Liver (tissue), 10 donors: ENCODE results near the gene POMT2. TPM values are rescaled to one million over a fixed set of nuclear protein-coding genes. Genes with fewer than 3 reads are reported as not detected.

Source experiments
- DNase-seq: peaks from one replicate; pipeline ENCODE4 v3.0.0-alpha.2; 2017; ENCODE audit warnings: low spot score
- H3K27ac ChIP-seq, 2 donors: one replicate each; pipeline ENCODE4 v1.7.0; 2013; ENCODE audit warnings: inconsistent platforms in 2 of 2, low read length in 2 of 2, control low read depth in 1 of 2, low read depth in 1 of 2, mild to moderate bottlenecking in 1 of 2
- H3K27me3 ChIP-seq, 4 donors: one replicate each; pipeline versions ENCODE4 v1.6.1 to v1.7.0; 2013; ENCODE audit warnings: low read length in 3 of 4, inconsistent platforms in 1 of 4, mild to moderate bottlenecking in 1 of 4, moderate library complexity in 1 of 4; ENCODE audit not compliant: control insufficient read depth in 4 of 4, insufficient read depth in 4 of 4
- H3K36me3 ChIP-seq, 4 donors: one replicate each; pipeline versions ENCODE4 v1.6.1 to v1.7.0; 2013; ENCODE audit warnings: low read length in 3 of 4, mild to moderate bottlenecking in 3 of 4, low read depth in 1 of 4, moderate library complexity in 1 of 4; ENCODE audit not compliant: control insufficient read depth in 4 of 4, insufficient read depth in 3 of 4
- H3K4me1 ChIP-seq, 4 donors: one replicate each; pipeline versions ENCODE4 v1.6.1 to v1.7.0; 2013; ENCODE audit warnings: low read length in 3 of 4, mild to moderate bottlenecking in 3 of 4, moderate library complexity in 1 of 4; ENCODE audit not compliant: control insufficient read depth in 4 of 4, insufficient read depth in 4 of 4
- H3K4me3 ChIP-seq, 3 donors: one replicate each; pipeline versions ENCODE4 v1.6.1 to v1.7.0; 2013; ENCODE audit warnings: low read length in 3 of 3, control low read depth in 1 of 3, low read depth in 1 of 3, mild to moderate bottlenecking in 1 of 3
- H3K9ac ChIP-seq, 2 donors: one replicate each; pipeline ENCODE4 v1.7.0; 2013; ENCODE audit warnings: low read length in 2 of 2, mild to moderate bottlenecking in 2 of 2, moderate library complexity in 2 of 2, control low read depth in 1 of 2, low read depth in 1 of 2
- H3K9me3 ChIP-seq, 4 donors: one replicate each; pipeline versions ENCODE4 v1.6.1 to v1.7.0; 2013; ENCODE audit warnings: low read length in 3 of 4; ENCODE audit not compliant: control insufficient read depth in 4 of 4
- CTCF ChIP-seq: fragments of 150-350 bp; IDR thresholded peaks from 2 replicates; pipeline ENCODE4 v1.5.1; 2017; ENCODE audit warnings: improper control_type of control experiment, low read depth, low read length; ENCODE audit not compliant: missing input control
- EGR1 ChIP-seq, 2 donors: IDR thresholded peaks; 2 replicates each; pipeline ENCODE4 v1.6.1; 2016 to 2018; ENCODE audit warnings: antibody characterized with exemption in 2 of 2, low read depth in 2 of 2
- GABPA ChIP-seq, 2 donors: IDR thresholded peaks in 1 of 2; conservative IDR thresholded peaks in 1 of 2; 2 replicates each; pipeline ENCODE4 v1.6.1; 2016; ENCODE audit warnings: antibody characterized with exemption in 2 of 2, mild to moderate bottlenecking in 1 of 2, moderate library complexity in 1 of 2
- JUND ChIP-seq, 2 donors: IDR thresholded peaks; 2 replicates each; pipeline ENCODE4 v1.6.1; 2016; ENCODE audit warnings: antibody characterized with exemption in 2 of 2
- MAX ChIP-seq: IDR thresholded peaks from 2 replicates; pipeline ENCODE4 v1.6.1; 2016; ENCODE audit warnings: antibody characterized with exemption
- RAD21 ChIP-seq, 2 donors: IDR thresholded peaks; 2 replicates each; pipeline ENCODE4 v1.6.1; 2016; ENCODE audit warnings: antibody characterized with exemption in 2 of 2, mild to moderate bottlenecking in 2 of 2
- TAF1 ChIP-seq: conservative IDR thresholded peaks from 2 replicates; pipeline ENCODE4 v1.6.1; 2016; ENCODE audit warnings: antibody characterized with exemption, mild to moderate bottlenecking
- ZBTB33 ChIP-seq: IDR thresholded peaks from 2 replicates; pipeline ENCODE4 v1.6.1; 2016; ENCODE audit warnings: antibody characterized with exemption
- WGBS: extraction: QIAGEN DNeasy Blood & Tissue Kit; methylation state at CpG from one replicate; pipeline ENCODE4 v1.1.7; 2013; 5-methylcytosine and 5-hydroxymethylcytosine counted together
- polyA plus RNA-seq, 2 donors: library from polyadenylated mRNA; stranded (reverse) in 1 of 2; unstranded in 1 of 2; fragments of 200-250 nt in 1 of 2; fragments of >200 nt in 1 of 2; fragmentation: Nextera tagmentation in 1 of 2; extraction: Ambion mirVana in 1 of 2; gene quantifications; one replicate each; pipeline versions ENCODE4 v1.2.1 to v1.2.3, GENCODE V29; 2013 to 2015
- small RNA-seq: library from RNA; depleted of rRNA; stranded (forward); fragments of <200 nt; gene quantifications from one replicate; pipeline ENCODE3, GENCODE V24; 2014
- total RNA-seq, 2 donors: library from RNA; depleted of rRNA; stranded (reverse); fragments of >200 nt; gene quantifications; one replicate each; pipeline ENCODE4 v1.2.3, GENCODE V29; 2014
- donor health status: healthy.
- donor health status: healthy.
- donor health status: healthy.
- donor health status: healthy.
- donor health status: healthy.

The POMT2 gene
- total and polyA plus RNA-seq, 4 donors = 4.8 to 13.1 (median 5.3) TPM

- H3K36me3 ChIP-seq = no peaks in the 10 kb centered on the region
- no peak for DNase-seq
- H3K27ac ChIP-seq = no peak overlapping the region
- H3K9ac ChIP-seq = no peak overlapping the region
- whole genome bisulfite sequencing = 81% methylated on average over 12 of the region's 12 CpGs
- peaks cover 0 to 2% (median 0%) of the 10 kb centered on the region in 4 donors for H3K4me1 ChIP-seq
- no peak overlapping the region for H3K4me3 ChIP-seq
- no peak for TF ChIP-seq ZBTB33
- TF ChIP-seq CTCF = no peak
- no peak for TF ChIP-seq TAF1
- no peak for TF ChIP-seq JUND (IDR thresholded peaks at IDR 0.05)
- no peak for TF ChIP-seq GABPA (IDR thresholded peaks at IDR 0.05 in 1 of 2, conservative IDR thresholded peaks at IDR 0.05 in 1 of 2)
- no peak for TF ChIP-seq EGR1 (IDR thresholded peaks at IDR 0.05; ENCODE audit: low read depth in 2 of 2)
- TF ChIP-seq MAX = no peak
- no peak for TF ChIP-seq RAD21 (IDR thresholded peaks at IDR 0.05)
- H3K27me3 ChIP-seq = no peaks in the 10 kb centered on the region
- no peaks in the 10 kb centered on the region for H3K9me3 ChIP-seq
These were observed 95.4 kb downstream of the POMT2 start for GRCh38 chr14:77225254-77225653.

Small RNA genes lying within 50 kb of the gene (small RNA-seq; reads per million reads assigned to genes)
- gene MIR1260A = not detected

Other genes starting within 250 kb of the POMT2 start
- gene CIPC, start 222.6 kb downstream of the POMT2 start, total RNA-seq = 10 to 100 TPM in 1 of 2 donors, 1 to 10 TPM in 1; 6.7 to 17.8 TPM
- gene CIPC, start 222.6 kb downstream of the POMT2 start, polyA plus RNA-seq = 1 to 10 TPM; 5.2 to 6.7 TPM
- gene ZDHHC22, start 179.1 kb downstream of the POMT2 start, total RNA-seq = not detected
- gene ZDHHC22, start 179.1 kb downstream of the POMT2 start, polyA plus RNA-seq = not detected
- 1 to 10 TPM in 1 of 2 donors, under 1 TPM in 1; 0.25 to 1.6 TPM for gene TMEM63C, start 139.1 kb downstream of the POMT2 start, total RNA-seq
- gene TMEM63C, start 139.1 kb downstream of the POMT2 start, polyA plus RNA-seq = under 1 TPM in 1 of 2 donors, not detected in 1; 0.13 TPM
- gene NGB, start 49.7 kb downstream of the POMT2 start, total RNA-seq = not detected
- not detected for gene NGB, start 49.7 kb downstream of the POMT2 start, polyA plus RNA-seq
- 100 to 1,000 TPM in 1 of 2 donors, 10 to 100 TPM in 1; 14.9 to 183 TPM for gene GSTZ1, start 153 bp upstream of the POMT2 start, total RNA-seq
- 10 to 100 TPM; 52.0 to 70.4 TPM for gene GSTZ1, start 153 bp upstream of the POMT2 start, polyA plus RNA-seq
- 1 to 10 TPM; 6.9 TPM for gene TMED8, start 56.2 kb upstream of the POMT2 start, total RNA-seq
- 1 to 10 TPM; 1.3 to 1.6 TPM for gene TMED8, start 56.2 kb upstream of the POMT2 start, polyA plus RNA-seq
- gene SAMD15, start 56.5 kb upstream of the POMT2 start, total RNA-seq = under 1 TPM; 0.19 to 0.50 TPM
- gene SAMD15, start 56.5 kb upstream of the POMT2 start, polyA plus RNA-seq = under 1 TPM in 1 of 2 donors, not detected in 1; 0.10 TPM
- gene NOXRED1, start 102.6 kb upstream of the POMT2 start, total RNA-seq = under 1 TPM; 0.19 to 0.50 TPM
- gene NOXRED1, start 102.6 kb upstream of the POMT2 start, polyA plus RNA-seq = under 1 TPM; 0.06 to 0.42 TPM
- 10 to 100 TPM in 1 of 2 donors, 1 to 10 TPM in 1; 9.8 to 13.9 TPM for gene VIPAS39, start 136.7 kb upstream of the POMT2 start, total RNA-seq
- 1 to 10 TPM; 5.6 to 8.0 TPM for gene VIPAS39, start 136.7 kb upstream of the POMT2 start, polyA plus RNA-seq
- gene AHSA1, start 137.2 kb upstream of the POMT2 start, total RNA-seq = 10 to 100 TPM; 45.8 to 80.7 TPM
- gene AHSA1, start 137.2 kb upstream of the POMT2 start, polyA plus RNA-seq = 10 to 100 TPM; 47.5 to 54.3 TPM
- gene ISM2, start 177.9 kb upstream of the POMT2 start, total RNA-seq = not detected
- gene ISM2, start 177.9 kb upstream of the POMT2 start, polyA plus RNA-seq = not detected